Measurements from ENCODE around the gene PSTPIP1.

The PSTPIP1 gene

DNA sequence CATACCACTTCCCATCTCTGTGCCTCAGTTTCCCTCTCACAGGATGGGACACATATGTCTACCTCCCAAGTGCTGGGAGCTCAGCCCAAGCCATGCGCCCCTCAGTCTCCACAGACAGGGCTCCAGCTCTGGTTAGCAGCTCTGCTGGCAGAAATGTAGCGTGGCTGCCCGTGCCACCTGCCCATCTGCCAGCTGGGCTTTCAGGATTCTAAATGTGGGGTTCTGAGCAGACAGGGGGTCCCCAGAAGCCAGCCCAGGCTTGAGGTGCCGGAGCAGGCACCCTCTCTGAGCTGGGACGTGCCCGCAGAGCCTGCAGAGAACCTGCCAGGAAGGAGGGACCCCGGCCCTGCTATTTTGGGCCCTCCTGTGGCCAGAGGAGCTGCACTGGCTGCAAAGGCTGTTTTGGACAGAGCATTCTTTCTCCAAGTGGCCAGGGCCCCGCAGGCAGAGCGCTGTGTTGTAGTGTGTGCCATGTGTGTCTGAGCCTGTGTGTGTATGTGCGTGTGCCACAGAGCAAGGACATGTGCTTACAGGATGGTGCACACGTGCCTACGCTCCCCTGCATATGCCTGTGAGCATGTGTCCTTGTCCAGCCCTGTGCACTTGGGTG is 31.7 kb downstream of the PSTPIP1 start:
- Mint-ChIP-seq H3K4me1 (peaks cover 49% of the 10 kb centered on the region), H3K27ac (peak overlapping the region; percentile 89), H3K4me3 (no peak overlapping the region), H3K9me3 (no peaks in the 10 kb centered on the region), H3K36me3 (peaks cover 98% of the 10 kb centered on the region)
- no peak for ATAC-seq
- DNase-seq (ENCODE audit: low spot score in 2 of 2), result no peak

DNA sequence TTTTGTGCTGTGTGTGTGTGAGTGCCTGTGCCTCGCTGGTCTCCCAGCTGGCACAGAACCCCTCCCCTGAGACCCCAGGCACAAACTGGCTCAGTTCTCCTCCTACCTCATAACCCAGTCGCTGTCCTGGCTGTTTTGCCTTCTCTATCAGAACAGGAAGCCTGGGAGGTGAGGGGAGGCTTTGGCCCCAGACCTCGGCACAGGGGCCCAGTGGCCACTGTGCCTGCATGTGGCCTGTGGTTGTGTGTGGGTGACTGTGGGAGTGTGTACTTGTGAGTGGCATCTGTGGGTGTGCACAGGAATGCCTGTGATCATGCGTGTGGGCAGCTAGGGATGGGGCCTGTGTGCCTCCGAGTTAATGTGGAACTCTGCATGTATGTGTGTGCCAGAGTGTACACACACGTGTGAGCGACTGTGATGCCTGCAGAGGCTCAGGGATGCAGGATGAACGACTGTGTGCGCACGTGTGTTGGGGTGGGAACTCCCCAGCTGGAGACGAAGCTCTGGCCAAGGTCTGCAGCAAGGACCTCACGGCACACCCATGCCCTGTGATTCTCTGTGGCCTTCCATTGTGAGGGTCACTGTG is 32.3 kb downstream of the PSTPIP1 start:
- DNase-seq (ENCODE audit: low spot score in 2 of 2) (no peak), ATAC-seq (no peak)
- H3K4me3 Mint-ChIP-seq, result no peak overlapping the region
- peak overlapping the region; percentile 81 for H3K27ac Mint-ChIP-seq
- peaks cover 98% of the 10 kb centered on the region for H3K36me3 Mint-ChIP-seq
- H3K9me3 Mint-ChIP-seq, result no peaks in the 10 kb centered on the region
- peaks cover 47% of the 10 kb centered on the region for H3K4me1 Mint-ChIP-seq

DNA sequence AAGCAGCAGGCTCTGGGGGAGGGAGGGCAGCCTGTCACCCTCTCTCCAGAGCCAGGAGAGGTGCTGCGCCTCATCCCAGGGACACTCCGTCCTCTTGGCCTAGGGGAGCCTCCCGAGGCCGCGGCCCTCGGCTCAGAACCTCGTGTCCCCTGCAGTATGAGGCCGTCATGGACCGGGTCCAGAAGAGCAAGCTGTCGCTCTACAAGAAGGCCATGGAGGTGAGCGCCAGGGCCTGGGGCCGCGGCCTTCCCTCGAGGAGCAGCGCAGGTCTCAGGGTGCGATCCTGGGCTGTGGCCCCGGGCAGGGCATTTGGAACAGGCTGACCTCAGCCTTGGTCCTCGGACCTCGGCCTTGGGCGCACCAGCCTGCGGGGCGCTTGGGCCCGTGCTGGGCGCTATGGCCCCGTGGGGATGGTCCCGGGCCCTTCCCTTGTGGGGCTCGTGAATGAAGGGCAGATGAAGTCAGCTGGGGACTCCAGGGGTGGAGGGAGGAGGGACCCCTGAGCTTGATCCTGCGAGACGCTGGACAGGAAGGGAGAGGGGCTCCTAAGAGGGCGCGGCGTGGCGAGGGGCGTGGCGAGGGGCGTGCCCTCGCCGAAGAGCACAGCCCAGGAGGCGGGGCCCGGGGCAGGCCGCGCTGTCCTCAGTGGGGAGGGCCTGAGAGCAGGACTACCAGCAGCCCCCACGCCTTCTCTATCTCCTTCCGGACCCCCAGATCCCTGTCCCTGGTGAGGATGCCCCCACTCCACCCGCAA is 32.9 kb downstream of the PSTPIP1 start:
- no peaks in the 10 kb centered on the region for H3K9me3 Mint-ChIP-seq
- ATAC-seq (no peak), DNase-seq (ENCODE audit: low spot score in 2 of 2) (no peak)

DNA sequence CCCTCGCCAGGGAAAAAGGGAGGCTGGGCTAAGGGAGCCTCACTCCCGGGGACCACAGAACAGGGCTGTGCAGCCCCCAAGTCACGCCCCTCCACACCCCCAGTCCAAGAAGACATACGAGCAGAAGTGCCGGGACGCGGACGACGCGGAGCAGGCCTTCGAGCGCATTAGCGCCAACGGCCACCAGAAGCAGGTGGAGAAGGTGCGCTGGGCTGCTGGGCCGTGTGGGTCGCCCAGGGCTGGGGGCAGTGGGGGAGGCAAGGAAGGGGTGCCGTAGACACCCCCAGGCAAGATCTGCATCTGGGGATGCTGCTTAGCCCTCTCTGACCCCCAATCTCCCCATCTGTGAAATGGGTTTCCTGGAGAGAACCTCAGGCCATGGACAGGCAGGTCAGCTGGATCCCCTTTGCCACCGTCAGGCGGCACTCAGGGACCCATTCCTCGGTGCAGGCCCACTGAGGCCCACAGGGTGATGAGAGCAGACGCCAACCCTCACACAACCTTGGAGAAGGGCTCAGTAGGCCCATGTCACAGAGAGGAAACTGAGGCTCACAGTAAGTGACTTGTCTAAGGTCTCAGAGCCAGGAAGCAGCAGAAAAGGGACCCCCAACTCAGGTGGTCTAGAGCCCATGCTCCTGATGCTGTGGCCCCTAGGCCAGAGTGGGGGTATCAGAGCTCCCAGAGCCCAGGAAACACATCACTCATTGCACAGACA is 33.7 kb downstream of the PSTPIP1 start:
- Mint-ChIP-seq H3K36me3 (peaks cover 98% of the 10 kb centered on the region), H3K4me3 (no peak overlapping the region), H3K4me1 (peaks cover 33% of the 10 kb centered on the region), H3K27ac (peak overlapping the region; percentile 91), H3K9me3 (no peaks in the 10 kb centered on the region)
- ATAC-seq, result no peak
- DNase-seq (ENCODE audit: low spot score in 2 of 2), result no peak

More for the DNA sequence above, 32.9 kb downstream of the PSTPIP1 start:
- Mint-ChIP-seq H3K27ac (peak overlapping the region; percentile 91), H3K4me1 (peaks cover 40% of the 10 kb centered on the region), H3K4me3 (no peak overlapping the region), H3K36me3 (peaks cover 98% of the 10 kb centered on the region)

DNA sequence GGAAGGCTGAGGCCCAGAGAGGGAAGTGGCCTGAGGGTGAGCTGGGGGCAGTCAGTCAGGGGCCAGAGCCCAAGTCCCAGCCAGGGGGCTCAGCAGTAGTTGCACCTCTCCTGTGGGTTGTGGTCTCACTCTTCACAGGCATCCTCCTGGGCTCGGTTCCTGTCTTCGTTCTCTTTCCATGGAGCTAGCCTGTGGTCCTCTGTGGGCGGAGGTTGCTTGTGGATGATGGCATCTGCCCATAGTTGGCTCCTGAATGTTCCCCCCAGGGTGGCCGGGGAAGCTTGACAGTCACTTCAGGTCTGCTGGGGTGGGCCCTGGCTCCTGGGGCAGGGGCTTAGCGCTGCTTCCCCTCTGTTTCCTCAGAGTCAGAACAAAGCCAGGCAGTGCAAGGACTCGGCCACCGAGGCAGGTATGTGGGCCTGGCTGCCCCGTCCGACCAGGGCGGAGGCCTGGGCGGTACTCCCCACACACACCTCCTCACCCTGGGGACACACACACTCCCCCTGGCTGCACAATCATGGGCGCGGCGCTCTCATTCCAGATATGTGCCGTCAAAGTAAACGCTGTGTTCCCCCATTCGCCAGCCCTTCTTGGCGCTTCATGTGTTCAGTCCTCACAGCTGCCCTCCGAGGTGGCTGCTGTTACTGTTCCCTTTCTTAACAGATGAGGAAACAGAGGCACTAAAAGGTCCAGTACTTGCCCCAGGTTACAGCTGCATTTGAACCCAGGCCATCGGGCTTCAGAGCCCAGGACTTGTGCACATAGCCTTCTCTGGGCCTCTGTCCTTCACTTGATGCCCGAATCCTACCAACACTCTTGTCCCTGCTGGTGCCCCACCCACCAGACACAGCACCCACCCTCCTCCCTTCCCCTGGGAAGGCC is 34.5 kb downstream of the PSTPIP1 start:
- no peak for DNase-seq (ENCODE audit: low spot score in 2 of 2)
- Mint-ChIP-seq H3K36me3 (peaks cover 98% of the 10 kb centered on the region), H3K4me3 (no peak overlapping the region), H3K4me1 (peaks cover 27% of the 10 kb centered on the region), H3K27ac (peak overlapping the region; percentile 91), H3K9me3 (no peaks in the 10 kb centered on the region)
- ATAC-seq, result no peak

DNA sequence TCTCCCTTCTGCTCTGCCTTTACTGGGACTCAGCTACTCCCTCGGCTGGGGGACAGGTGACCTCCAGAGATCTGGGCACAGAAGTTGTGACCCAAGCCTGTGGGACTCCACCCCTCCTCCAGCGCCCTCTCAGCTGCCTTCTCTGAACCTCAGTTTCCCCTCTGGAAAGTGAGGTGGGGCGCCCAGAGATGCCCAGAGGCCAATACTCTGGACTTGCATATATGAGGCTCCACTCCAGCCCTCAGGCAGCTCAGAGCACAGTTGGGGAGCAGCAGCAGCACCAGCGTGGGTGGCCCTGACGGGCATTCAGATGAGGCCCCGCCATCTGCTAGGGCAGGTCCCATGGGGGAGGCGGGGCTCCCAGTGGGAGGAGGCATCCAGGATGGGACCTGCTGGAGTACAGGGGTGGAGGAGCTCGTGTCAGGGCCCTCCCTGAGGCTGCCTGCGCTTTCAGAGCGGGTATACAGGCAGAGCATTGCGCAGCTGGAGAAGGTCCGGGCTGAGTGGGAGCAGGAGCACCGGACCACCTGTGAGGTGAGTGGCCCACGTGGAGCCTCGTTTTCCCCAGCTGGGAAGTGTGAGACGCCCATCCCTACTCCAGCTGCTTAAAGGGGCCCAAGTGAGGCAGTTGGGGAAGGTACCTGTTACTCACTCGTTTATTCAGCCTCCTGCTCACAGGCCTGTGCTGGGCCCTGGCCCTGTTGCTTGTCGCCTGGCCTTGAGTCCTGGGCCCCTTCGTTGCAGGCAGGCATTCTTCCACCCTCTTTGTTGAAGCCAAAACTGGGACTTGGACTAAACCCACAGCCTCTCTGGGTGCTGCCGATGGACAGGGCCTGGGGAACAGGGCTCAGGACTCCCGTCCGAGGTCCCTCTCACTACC is 35.4 kb downstream of the PSTPIP1 start:
- ATAC-seq (no peak), DNase-seq (ENCODE audit: low spot score in 2 of 2) (peak in 1 of 2 donors; percentile 1)
- Mint-ChIP-seq H3K36me3 (peaks cover 98% of the 10 kb centered on the region), H3K9me3 (no peaks in the 10 kb centered on the region), H3K27ac (peak overlapping the region; percentile 91), H3K4me3 (no peak overlapping the region), H3K4me1 (peaks cover 30% of the 10 kb centered on the region)

DNA sequence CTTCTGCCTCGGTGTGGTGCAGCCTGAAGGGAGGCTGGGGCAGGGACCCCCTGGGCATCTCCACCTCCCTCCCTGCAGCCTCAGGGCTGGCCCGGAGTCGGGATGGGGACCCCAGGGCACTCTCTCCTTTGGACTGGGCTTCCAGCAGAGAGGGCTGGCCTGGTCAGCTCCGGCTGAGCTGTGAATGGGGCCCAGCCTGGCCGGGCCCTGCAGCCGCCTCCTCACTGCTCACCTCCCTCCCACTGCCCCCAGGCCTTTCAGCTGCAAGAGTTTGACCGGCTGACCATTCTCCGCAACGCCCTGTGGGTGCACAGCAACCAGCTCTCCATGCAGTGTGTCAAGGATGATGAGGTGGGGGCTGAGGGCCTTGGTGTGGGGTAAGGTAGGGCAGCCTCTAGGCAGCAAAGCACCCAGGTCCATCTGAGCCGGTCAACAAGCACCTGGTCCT is 36.0 kb downstream of the PSTPIP1 start:
- peaks cover 98% of the 10 kb centered on the region for H3K36me3 Mint-ChIP-seq
- no peaks in the 10 kb centered on the region for H3K9me3 Mint-ChIP-seq
- peak overlapping the region; percentile 91 for H3K27ac Mint-ChIP-seq
- H3K4me3 Mint-ChIP-seq, result no peak overlapping the region
- H3K4me1 Mint-ChIP-seq, result peaks cover 27% of the 10 kb centered on the region
- ATAC-seq (no peak), DNase-seq (ENCODE audit: low spot score in 2 of 2) (peak in 1 of 2 donors; percentile 2)

DNA sequence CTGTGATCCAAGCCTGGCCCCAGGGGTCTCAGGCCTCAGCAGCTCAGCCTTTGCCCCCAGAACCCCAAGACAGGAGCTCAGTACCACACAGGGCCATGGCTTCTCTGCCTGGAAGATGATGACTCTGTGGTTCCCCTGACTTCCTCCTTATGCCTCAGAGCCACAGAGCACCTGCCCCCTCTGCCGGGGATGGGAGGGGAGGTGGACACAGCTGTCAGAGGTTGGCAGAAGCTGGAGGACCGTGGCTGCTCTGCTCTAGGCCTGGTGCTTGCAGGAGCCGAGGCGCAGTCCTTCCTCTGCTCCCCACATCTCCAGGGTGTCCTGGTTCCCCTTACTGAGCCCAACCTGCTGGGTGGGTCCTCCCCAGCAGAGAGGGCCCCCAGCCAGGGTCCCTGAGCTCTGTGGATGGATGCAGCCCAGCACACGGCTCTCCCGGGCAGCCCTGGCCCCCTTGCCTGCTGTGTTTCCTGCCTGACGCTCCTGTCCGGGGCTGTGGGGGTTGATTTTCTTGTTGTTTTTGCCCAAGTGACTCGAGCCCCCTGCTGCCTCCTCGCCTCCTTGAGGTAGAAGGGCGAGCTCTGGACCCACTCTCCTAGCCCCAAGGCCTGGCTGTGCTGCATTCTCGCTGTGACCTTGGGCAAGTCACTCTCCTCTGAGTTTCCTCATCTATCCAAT is 36.6 kb downstream of the PSTPIP1 start:
- peak; percentile 57 for ATAC-seq
- peak in 1 of 2 donors; percentile 3 for DNase-seq (ENCODE audit: low spot score in 2 of 2)
- Mint-ChIP-seq H3K27ac (peak overlapping the region; percentile 91), H3K9me3 (no peaks in the 10 kb centered on the region), H3K4me1 (peaks cover 26% of the 10 kb centered on the region), H3K4me3 (no peak overlapping the region), H3K36me3 (peaks cover 99% of the 10 kb centered on the region)

DNA sequence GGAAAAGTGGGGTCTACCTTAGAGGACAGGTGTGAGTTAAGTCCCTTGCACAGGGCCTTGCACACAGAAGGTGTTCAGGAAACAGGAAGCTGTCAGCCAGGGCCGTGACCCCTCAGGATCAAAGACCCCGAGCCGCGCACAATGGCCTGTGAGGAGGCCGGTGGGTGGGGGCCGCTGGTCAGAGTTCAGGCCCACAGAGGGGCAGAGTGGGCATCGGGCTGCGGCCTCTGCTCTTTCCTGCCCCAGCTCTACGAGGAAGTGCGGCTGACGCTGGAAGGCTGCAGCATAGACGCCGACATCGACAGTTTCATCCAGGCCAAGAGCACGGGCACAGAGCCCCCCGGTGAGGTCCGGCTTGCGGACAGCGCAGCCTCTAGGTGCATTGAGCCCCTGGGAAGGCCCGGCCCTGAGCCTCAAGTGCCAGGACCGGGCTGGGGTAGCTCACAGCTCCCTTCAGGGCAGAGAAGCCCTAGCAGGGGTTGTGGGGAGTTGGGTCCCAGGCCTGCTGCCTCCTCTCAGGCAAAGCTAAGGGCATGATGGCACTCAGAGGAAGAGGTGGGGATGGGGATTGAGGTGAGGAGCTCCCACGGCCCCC is 37.2 kb downstream of the PSTPIP1 start:
- DNase-seq (ENCODE audit: low spot score in 2 of 2) (peak in 1 of 2 donors; percentile 1), ATAC-seq (no peak)
- no peak overlapping the region for H3K4me3 Mint-ChIP-seq
- H3K4me1 Mint-ChIP-seq, result peaks cover 23% of the 10 kb centered on the region
- no peaks in the 10 kb centered on the region for H3K9me3 Mint-ChIP-seq
- H3K27ac Mint-ChIP-seq, result peak overlapping the region; percentile 91
- peaks cover 100% of the 10 kb centered on the region for H3K36me3 Mint-ChIP-seq

DNA sequence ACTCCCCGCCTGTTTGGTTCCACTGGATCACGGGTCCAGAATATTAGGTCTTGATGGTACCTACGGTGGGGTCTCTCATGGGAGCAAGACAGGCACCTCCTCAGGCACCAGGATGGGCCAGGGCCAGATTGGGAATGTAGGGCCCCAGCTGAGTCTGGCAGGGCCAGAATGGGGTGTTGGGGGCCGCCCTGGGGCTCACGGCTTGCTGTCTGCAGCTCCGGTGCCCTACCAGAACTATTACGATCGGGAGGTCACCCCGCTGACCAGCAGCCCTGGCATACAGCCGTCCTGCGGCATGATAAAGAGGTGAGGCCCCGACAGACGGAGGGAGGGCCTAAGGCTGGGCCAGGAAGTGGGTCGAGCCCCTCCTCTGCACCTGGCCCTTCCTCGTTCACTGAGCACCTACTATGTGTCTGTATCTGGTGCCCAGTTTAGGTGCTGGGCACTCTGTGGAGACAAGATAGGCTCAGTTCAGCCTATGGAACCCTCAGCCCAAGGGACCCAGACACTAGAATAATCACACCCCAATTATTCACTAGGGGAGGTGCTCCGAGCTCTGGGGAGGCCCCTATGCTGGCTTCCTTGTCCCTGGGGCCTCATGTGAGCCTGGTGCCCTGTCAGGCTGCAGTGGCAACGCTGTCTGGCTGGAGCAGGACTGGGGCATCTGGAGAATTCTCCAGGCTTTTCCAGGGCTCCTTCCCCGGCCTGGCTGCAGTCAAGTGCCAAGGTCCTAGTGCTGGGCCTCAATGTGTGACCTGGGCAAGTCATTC is 37.9 kb downstream of the PSTPIP1 start:
- Mint-ChIP-seq H3K36me3 (peaks cover 100% of the 10 kb centered on the region), H3K27ac (peak overlapping the region; percentile 94), H3K4me1 (peaks cover 28% of the 10 kb centered on the region), H3K9me3 (no peaks in the 10 kb centered on the region), H3K4me3 (no peak overlapping the region)
- DNase-seq (ENCODE audit: low spot score in 2 of 2) (peak in 1 of 2 donors; percentile 1), ATAC-seq (no peak)

DNA sequence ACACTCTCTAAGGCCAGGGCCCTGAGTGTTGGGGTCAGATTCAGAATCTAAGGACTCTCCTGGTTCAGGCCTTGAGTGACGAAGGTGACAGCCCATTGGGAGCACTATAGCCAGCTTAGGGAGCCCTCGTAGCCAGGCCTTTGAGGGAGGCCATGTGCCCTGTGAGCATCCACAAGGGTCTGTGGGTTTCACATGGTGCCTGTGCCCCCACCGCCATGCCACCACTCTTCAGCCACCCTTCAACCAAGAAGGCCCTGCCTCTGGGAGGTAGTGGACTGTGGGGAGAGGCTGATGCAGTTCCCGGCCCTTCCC is 38.4 kb downstream of the PSTPIP1 start:
- no peaks in the 10 kb centered on the region for H3K9me3 Mint-ChIP-seq
- ATAC-seq (no peak), DNase-seq (ENCODE audit: low spot score in 2 of 2) (no peak)
- peaks cover 98% of the 10 kb centered on the region for H3K36me3 Mint-ChIP-seq
- peaks cover 29% of the 10 kb centered on the region for H3K4me1 Mint-ChIP-seq
- no peak overlapping the region for H3K4me3 Mint-ChIP-seq
- peak overlapping the region; percentile 94 for H3K27ac Mint-ChIP-seq

DNA sequence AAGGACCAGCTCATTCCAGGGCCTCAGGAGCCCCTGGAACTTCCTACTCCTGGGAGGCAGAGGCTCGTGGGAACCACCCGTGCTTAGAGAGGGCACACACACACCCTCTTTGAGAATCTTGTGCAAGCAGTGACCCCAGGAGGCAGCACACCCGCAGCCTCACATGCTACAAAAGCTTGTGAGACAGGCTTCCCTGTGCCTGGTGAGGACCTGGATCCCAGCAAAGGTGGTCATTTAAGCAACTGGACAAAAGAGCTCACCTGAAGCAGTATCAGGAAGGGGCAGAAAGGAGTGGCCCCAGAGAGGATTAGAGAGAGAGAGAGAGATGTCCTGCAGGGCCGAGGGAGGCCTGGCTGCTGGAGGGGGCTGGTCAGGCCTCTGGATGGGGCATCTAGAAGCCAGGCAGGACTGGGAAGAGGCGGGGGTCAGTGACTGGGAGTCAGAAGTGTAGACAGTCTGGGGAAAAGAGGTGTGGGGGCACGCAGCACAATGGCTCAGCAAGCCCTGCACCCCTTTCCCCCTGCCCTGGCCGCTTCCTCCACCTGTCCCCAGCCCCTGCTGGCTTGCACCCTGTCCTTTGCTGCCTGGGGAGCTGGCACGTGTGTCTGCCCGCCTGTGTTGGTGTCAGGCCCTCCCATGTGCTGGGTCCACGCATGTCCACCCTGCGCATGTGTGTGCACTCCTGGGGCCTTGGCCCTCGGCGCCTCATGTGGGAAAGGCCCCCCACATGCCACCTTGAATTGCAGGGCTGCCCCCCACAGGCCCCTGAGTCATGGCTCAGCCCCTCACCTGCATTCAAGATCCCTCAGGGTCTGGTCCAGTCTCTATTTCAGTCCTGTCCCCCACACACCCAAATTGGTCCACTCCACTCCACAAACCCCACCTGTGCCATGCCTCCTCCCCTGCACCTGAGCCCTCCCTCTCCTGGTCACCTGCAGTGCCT is 39.1 kb downstream of the PSTPIP1 start:
- Mint-ChIP-seq H3K9me3 (no peaks in the 10 kb centered on the region), H3K4me1 (peaks cover 29% of the 10 kb centered on the region), H3K36me3 (peaks cover 92% of the 10 kb centered on the region), H3K4me3 (no peak overlapping the region), H3K27ac (peak overlapping the region; percentile 94)
- DNase-seq (ENCODE audit: low spot score in 2 of 2), result no peak
- ATAC-seq, result no peak

All from stimulated activated effector memory CD8-positive, alpha-beta T cell treated with anti-CD3 and anti-CD28 coated beads, Interleukin-12 subunit alpha, Interleukin-12 subunit beta, amount 100 ng/mL, for 72 hours (primary cell).